Measurements from ENCODE around the gene RBFOX1. TPM values are rescaled to one million over a fixed set of nuclear protein-coding genes. Genes with fewer than 3 reads are reported as not detected.

RBFOX1 gene
- total RNA-seq = not detected

- no peak for ATAC-seq
- TF ChIP-seq CTCF (IDR thresholded peaks at IDR 0.05) = no peak
- TF ChIP-seq POLR2A (IDR thresholded peaks at IDR 0.05) = no peak
Observed at GRCh38 chr16:7332611-7333010, at the start of gene RBFOX1. Gene RBFOX1, plus strand, starts transcription at chr16:7332845.

GRCh38 chr16:7284780-7285179 is 47.9 kb upstream of the RBFOX1 start:
- Histone ChIP-seq H3K27me3 (no peaks in the 10 kb centered on the region), H3K9me3 (no peaks in the 10 kb centered on the region), H3K4me3 (no peak overlapping the region), H3K27ac (no peak overlapping the region), H3K4me1 (no peaks in the 10 kb centered on the region), H3K36me3 (replicated peaks in 1 of 2; ENCODE audit: insufficient read depth in 1 of 2, low read depth in 2 of 2) (no peaks in the 10 kb centered on the region)
- WGBS, 2 donors = 78 to 85% methylated on average over 4 of the region's 4 CpGs
- intact Hi-C loops (cut with DNase I) = no loop called here
- ATAC-seq (no peak), DNase-seq (no peak)
- TF ChIP-seq POLR2A (IDR thresholded peaks at IDR 0.05) (no peak), CTCF (IDR thresholded peaks at IDR 0.05) (no peak)

More at GRCh38 chr16:7332611-7333010, at the start of gene RBFOX1:
- Histone ChIP-seq H3K4me3 (no peak within 1 kb of the TSS), H3K27me3 (no peaks in the 10 kb centered on the region), H3K4me1 (no peaks in the 10 kb centered on the region), H3K9me3 (no peaks in the 10 kb centered on the region), H3K27ac (no peak within 1 kb of the TSS), H3K36me3 (replicated peaks in 1 of 2; ENCODE audit: insufficient read depth in 1 of 2, low read depth in 2 of 2) (no peaks in the 10 kb centered on the region)
- WGBS, 2 donors = 49 to 63% methylated on average over 8 of the region's 8 CpGs
- DNase-seq = no peak
- intact Hi-C loops (cut with DNase I) = no loop called here

- Histone ChIP-seq H3K27ac (no peak overlapping the region), H3K27me3 (no peaks in the 10 kb centered on the region), H3K36me3 (replicated peaks in 1 of 2; ENCODE audit: insufficient read depth in 1 of 2, low read depth in 2 of 2) (no peaks in the 10 kb centered on the region), H3K4me1 (no peaks in the 10 kb centered on the region), H3K9me3 (no peaks in the 10 kb centered on the region), H3K4me3 (no peak overlapping the region)
- TF ChIP-seq POLR2A (IDR thresholded peaks at IDR 0.05) = no peak
- TF ChIP-seq CTCF (IDR thresholded peaks at IDR 0.05) = no peak
- 66 to 81% methylated on average over 2 of the region's 2 CpGs for whole genome bisulfite sequencing, 2 donors
- intact Hi-C loops (cut with DNase I) = no loop called here
- DNase-seq (no peak), ATAC-seq (no peak)
Observed at GRCh38 chr16:7285520-7285919, 47.1 kb upstream of the RBFOX1 start.

GRCh38 chr16:7289299-7289698 is 43.3 kb upstream of the RBFOX1 start:
- Histone ChIP-seq H3K27me3 (no peaks in the 10 kb centered on the region), H3K4me3 (no peak overlapping the region), H3K9me3 (no peaks in the 10 kb centered on the region), H3K36me3 (replicated peaks in 1 of 2; ENCODE audit: insufficient read depth in 1 of 2, low read depth in 2 of 2) (no peaks in the 10 kb centered on the region), H3K27ac (no peak overlapping the region), H3K4me1 (no peaks in the 10 kb centered on the region)
- DNase-seq = no peak
- ATAC-seq = no peak
- TF ChIP-seq POLR2A (IDR thresholded peaks at IDR 0.05) (no peak), CTCF (IDR thresholded peaks at IDR 0.05) (no peak)
- intact Hi-C loops (cut with DNase I) = no loop called here
- WGBS, 2 donors = 78 to 86% methylated on average over 3 of the region's 3 CpGs

- DNase-seq = no peak
- intact Hi-C loops (cut with DNase I) = no loop called here
- Histone ChIP-seq H3K27ac (no peak overlapping the region), H3K4me1 (no peaks in the 10 kb centered on the region), H3K9me3 (no peaks in the 10 kb centered on the region), H3K36me3 (replicated peaks in 1 of 2; ENCODE audit: insufficient read depth in 1 of 2, low read depth in 2 of 2) (no peaks in the 10 kb centered on the region), H3K4me3 (no peak overlapping the region), H3K27me3 (no peaks in the 10 kb centered on the region)
- 66 to 67% methylated on average over 6 of the region's 6 CpGs for WGBS, 2 donors
- ATAC-seq = no peak
- no peak for TF ChIP-seq CTCF (IDR thresholded peaks at IDR 0.05)
- no peak for TF ChIP-seq POLR2A (IDR thresholded peaks at IDR 0.05)
Observed at GRCh38 chr16:7290682-7291081, 42.0 kb upstream of the RBFOX1 start.
